WI38 (cell line): Measurements from ENCODE around the gene SYNGR4.

Experiments
- H3K4me3 ChIP-seq: 2 replicates; pipeline ENCODE4 v1.5.1; 2011; ENCODE audit warnings: low read depth, mild to moderate bottlenecking, control low read depth, low read length
- TF ChIP-seq, protein P1 (sequence below): IDR thresholded peaks from 2 replicates; pipeline ENCODE4 v1.5.1; 2012; ENCODE audit warnings: low read depth, mild to moderate bottlenecking, control low read depth, low read length

Gene SYNGR4

GRCh38 chr19:48413879-48414587, 49.9 kb downstream of the SYNGR4 start:
- H3K4me3 ChIP-seq, result no peak overlapping the region

GRCh38 chr19:48415395-48415794, 51.2 kb downstream of the SYNGR4 start:
- TF ChIP-seq, protein P1, sequence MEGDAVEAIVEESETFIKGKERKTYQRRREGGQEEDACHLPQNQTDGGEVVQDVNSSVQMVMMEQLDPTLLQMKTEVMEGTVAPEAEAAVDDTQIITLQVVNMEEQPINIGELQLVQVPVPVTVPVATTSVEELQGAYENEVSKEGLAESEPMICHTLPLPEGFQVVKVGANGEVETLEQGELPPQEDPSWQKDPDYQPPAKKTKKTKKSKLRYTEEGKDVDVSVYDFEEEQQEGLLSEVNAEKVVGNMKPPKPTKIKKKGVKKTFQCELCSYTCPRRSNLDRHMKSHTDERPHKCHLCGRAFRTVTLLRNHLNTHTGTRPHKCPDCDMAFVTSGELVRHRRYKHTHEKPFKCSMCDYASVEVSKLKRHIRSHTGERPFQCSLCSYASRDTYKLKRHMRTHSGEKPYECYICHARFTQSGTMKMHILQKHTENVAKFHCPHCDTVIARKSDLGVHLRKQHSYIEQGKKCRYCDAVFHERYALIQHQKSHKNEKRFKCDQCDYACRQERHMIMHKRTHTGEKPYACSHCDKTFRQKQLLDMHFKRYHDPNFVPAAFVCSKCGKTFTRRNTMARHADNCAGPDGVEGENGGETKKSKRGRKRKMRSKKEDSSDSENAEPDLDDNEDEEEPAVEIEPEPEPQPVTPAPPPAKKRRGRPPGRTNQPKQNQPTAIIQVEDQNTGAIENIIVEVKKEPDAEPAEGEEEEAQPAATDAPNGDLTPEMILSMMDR, result no peak
- H3K4me3 ChIP-seq, result no peak overlapping the region

More at GRCh38 chr19:48413879-48414587, 49.9 kb downstream of the SYNGR4 start:
- TF ChIP-seq, protein P1, result no peak

- TF ChIP-seq, protein P1, result no peak
- H3K4me3 ChIP-seq, result no peak overlapping the region
Measured at GRCh38 chr19:48415806-48416221, 51.6 kb downstream of the SYNGR4 start.

DNA sequence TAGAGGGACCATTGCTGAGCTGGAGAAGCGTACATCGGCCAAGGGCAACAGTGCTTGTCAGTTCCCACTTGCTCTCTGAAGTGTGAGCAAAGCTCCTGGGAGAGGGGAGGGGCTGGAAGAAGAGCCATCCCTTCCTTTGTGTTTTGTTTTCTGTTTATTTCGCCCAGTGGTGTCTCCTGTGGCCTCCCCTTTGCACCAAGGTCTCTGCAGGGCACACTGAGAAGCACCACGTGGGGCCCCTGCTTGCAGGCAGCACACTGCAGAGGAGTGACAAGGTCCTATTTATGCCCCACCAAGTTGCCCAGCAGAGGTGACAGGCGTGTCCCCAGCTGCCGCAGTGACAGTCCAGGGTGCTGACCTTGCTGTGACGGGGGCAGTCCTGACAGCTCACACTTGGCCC, 53.3 kb downstream of the SYNGR4 start:
- TF ChIP-seq, protein P1, result no peak
- no peak overlapping the region for H3K4me3 ChIP-seq

DNA sequence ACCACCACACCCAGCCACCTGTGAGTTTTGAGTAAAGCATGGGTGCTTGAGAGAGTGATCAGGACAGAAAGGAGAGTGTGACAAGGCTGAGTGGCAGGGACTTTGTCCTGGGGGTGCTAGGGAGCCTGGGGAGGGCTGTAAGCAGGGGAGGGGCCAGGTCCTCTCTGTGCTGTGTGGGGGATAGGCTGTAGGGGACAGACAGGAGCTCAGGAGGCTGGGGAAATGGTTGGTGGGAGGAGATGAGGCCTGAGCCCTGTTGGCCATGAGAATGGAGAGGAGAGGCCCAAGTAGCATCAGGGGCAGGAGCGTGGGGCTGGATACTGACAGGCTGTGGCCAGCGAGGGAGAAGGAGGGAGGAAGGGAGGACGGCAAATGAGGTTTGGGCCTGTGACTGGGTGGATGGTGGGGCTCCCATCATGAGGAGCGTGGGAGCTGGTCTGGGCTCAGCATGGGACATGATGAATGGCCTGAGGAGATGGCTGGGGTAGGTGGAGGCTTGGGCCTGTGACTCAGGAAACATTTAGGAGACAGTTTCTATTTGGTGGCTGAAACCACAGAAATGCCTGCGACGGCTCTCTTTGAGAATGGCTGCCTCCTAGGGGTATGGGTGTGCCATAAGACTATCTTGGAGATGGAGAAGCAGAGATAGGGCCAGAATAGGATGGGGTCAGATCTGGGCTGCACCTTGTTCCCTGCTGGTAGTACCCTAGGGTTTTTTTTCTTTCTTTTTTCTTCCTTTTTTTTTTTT, 54.3 kb downstream of the SYNGR4 start:
- no peak overlapping the region for H3K4me3 ChIP-seq
- TF ChIP-seq, protein P1, result no peak; the same call in 1 of the 2 replicates

GRCh38 chr19:48419158-48419920, 55.2 kb downstream of the SYNGR4 start:
- H3K4me3 ChIP-seq, result no peak overlapping the region
- TF ChIP-seq, protein P1, result no peak
